Measurements from ENCODE around the gene EFCAB9.

Gene EFCAB9

DNA sequence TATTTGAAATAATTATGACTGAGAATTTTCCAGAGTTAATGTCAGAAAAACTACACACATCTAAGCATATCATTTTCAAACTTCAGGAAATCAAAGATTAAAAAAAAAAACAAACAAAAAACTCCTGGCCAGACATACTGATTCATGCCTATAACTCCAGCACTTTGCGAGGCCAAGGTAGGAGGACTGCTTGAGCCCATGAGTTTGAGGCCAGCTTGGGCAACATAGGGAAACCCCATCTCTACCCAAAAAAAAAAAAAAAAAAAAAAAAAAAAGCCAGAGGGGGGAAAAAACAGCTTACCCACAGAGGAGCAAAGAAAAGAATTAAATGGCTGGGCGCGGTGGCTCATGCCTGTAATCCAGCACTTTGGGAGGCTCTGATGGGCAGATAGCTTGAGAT lies 22.4 kb downstream of the EFCAB9 start:
- TF ChIP-seq, protein P1, sequence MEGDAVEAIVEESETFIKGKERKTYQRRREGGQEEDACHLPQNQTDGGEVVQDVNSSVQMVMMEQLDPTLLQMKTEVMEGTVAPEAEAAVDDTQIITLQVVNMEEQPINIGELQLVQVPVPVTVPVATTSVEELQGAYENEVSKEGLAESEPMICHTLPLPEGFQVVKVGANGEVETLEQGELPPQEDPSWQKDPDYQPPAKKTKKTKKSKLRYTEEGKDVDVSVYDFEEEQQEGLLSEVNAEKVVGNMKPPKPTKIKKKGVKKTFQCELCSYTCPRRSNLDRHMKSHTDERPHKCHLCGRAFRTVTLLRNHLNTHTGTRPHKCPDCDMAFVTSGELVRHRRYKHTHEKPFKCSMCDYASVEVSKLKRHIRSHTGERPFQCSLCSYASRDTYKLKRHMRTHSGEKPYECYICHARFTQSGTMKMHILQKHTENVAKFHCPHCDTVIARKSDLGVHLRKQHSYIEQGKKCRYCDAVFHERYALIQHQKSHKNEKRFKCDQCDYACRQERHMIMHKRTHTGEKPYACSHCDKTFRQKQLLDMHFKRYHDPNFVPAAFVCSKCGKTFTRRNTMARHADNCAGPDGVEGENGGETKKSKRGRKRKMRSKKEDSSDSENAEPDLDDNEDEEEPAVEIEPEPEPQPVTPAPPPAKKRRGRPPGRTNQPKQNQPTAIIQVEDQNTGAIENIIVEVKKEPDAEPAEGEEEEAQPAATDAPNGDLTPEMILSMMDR (IDR thresholded peaks at IDR 0.05) = no peak

DNA sequence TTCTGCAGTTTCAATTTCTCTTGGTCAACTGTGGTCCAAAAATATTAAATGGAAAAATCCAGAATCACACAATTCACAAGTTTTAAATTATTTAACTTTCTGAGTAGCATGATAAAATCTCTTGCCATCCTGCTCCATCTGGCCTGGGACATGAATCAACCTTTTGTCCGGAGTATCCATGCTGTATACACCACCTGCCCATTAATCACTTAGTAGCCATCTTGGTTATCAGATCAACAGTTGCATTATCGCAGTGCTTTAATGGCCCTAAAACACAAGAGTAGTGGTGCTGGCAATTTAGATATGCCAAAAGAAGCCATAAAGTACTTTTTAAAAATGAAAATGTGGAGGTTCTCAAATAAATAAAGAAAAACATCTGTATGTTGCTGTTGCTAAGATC lies 25.3 kb downstream of the EFCAB9 start:
- Histone ChIP-seq H3K27me3 (no peaks in the 10 kb centered on the region), H3K27ac (no peak overlapping the region), H3K9me3 (no peaks in the 10 kb centered on the region), H3K4me1 (ENCODE audit: control insufficient read depth in 1 of 2, insufficient read depth in 1 of 2, low read depth in 1 of 2, low read length in 1 of 2) (no peaks in the 10 kb centered on the region), H3K36me3 (no peaks in the 10 kb centered on the region), H3K4me3 (ENCODE audit: low read depth in 1 of 2, low read length in 1 of 2) (no peak overlapping the region)
- TF ChIP-seq, protein P1 (IDR thresholded peaks at IDR 0.05) = no peak

More for the DNA sequence above, 22.4 kb downstream of the EFCAB9 start:
- Histone ChIP-seq H3K27ac (no peak overlapping the region), H3K36me3 (peaks cover 7% of the 10 kb centered on the region), H3K9me3 (no peaks in the 10 kb centered on the region), H3K27me3 (no peaks in the 10 kb centered on the region), H3K4me1 (ENCODE audit: control insufficient read depth in 1 of 2, insufficient read depth in 1 of 2, low read depth in 1 of 2, low read length in 1 of 2) (no peaks in the 10 kb centered on the region), H3K4me3 (ENCODE audit: low read depth in 1 of 2, low read length in 1 of 2) (no peak overlapping the region)

DNA sequence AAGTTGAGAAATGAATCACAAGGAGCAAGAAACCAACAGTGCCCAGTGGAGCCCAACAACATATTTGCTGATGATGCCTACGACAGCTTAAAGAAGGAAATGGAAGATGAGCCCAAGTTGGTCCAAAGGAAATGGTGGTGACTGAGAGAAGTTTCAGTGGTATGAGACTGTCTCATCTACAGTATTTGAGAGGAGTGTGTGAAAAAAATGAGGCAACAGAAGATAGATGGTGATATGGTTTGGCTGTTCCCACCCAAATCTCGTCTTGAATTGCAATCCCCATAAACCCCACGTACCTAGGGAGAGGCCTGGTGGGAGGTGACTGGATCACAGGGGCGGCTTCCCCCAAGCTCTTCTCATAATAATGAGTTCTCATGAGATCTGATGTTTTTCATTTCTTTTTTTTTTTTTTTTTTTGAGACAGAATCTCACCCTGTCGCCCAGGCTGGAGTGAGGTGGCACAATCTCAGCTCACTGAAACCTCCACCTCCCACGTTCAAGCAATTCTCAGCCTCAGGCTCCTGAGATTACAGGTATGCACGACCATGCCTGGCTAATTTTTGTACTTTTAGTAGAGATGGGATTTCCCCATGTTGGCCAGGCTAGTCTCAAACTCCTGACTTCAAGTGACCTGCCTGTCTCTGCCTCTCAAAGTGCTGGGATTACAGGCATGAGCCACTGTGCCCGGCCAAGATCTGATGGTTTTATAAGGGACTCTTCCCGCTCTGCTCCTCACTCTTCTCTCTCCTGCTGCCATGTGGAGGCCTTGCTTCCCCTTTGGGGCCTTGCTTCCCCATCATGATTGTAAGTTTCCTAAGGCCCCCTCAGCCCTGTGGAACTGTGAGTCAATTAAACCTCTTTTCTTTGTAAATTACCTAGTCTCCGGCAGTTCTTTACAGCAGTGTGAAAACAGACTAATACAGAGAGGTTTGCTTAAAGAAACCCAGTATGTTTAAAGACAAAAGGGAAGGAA lies 30.2 kb downstream of the EFCAB9 start:
- no peak overlapping the region for H3K27ac ChIP-seq
- TF ChIP-seq, protein P1 (IDR thresholded peaks at IDR 0.05) = no peak
- no peaks in the 10 kb centered on the region for H3K27me3 ChIP-seq
- no peak overlapping the region for H3K4me3 ChIP-seq (ENCODE audit: low read depth in 1 of 2, low read length in 1 of 2)
- H3K9me3 ChIP-seq = no peaks in the 10 kb centered on the region
- H3K4me1 ChIP-seq (ENCODE audit: control insufficient read depth in 1 of 2, insufficient read depth in 1 of 2, low read depth in 1 of 2, low read length in 1 of 2) = no peaks in the 10 kb centered on the region
- no peaks in the 10 kb centered on the region for H3K36me3 ChIP-seq

DNA sequence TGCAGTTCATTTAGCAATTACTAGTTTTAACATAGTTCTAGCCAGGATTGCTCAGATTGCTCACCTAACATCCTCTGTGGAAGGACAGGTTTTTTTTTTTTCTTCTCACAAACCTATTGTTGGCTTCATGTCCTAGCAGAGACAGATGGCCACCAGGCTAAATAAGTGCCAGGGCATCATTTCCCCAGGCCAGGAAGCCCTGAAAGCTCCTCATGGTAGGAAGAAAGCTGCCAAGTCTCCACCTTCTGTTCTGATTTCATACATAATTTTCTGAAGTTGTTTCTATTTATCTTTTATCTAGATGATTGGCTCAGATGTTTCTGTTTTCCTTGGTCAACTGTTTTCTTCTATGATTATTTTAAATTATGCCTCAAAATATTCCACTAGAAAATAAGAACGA lies 31.0 kb downstream of the EFCAB9 start:
- Histone ChIP-seq H3K36me3 (no peaks in the 10 kb centered on the region), H3K9me3 (no peaks in the 10 kb centered on the region)
- TF ChIP-seq, protein P1 (IDR thresholded peaks at IDR 0.05) = no peak

DNA sequence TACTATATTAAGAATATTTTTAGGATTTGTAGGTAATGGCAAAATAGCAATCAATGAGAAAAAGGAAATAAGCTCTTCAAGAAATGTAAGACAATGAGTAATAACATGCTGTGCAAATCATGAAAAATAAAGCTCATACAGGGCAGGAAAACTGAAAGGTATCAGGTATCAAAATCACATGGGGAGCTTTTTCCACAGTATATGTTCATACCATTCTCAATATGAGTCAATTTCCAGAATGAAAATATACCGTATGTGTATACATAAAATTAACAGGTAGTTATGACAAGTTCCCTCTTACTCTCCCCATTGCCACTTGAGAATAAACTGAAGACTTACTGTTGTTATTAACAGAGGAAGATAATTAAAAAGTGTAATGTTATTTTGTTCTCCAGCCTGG lies 35.9 kb downstream of the EFCAB9 start:
- no peak overlapping the region for H3K4me3 ChIP-seq (ENCODE audit: low read depth in 1 of 2, low read length in 1 of 2)
- no peaks in the 10 kb centered on the region for H3K27me3 ChIP-seq
- TF ChIP-seq, protein P1 (IDR thresholded peaks at IDR 0.05) = no peak
- no peaks in the 10 kb centered on the region for H3K9me3 ChIP-seq
- H3K4me1 ChIP-seq (ENCODE audit: control insufficient read depth in 1 of 2, insufficient read depth in 1 of 2, low read depth in 1 of 2, low read length in 1 of 2) = peaks cover 0 to 2% of the 10 kb centered on the region in 2 experiments
- peaks cover 5% of the 10 kb centered on the region for H3K36me3 ChIP-seq
- H3K27ac ChIP-seq = no peak overlapping the region

More for the DNA sequence above, 31.0 kb downstream of the EFCAB9 start:
- Histone ChIP-seq H3K27ac (no peak overlapping the region), H3K4me1 (ENCODE audit: control insufficient read depth in 1 of 2, insufficient read depth in 1 of 2, low read depth in 1 of 2, low read length in 1 of 2) (no peaks in the 10 kb centered on the region), H3K27me3 (no peaks in the 10 kb centered on the region), H3K4me3 (ENCODE audit: low read depth in 1 of 2, low read length in 1 of 2) (no peak overlapping the region)

All from neutrophil (primary cell).